MV-4-11 (cell line): ENCODE data around the gene MYOM3.
"Not testable (repeated sequence)": the region's sequence is repeated elsewhere in the genome, so short reads cannot be mapped to it uniquely, and the experiment has no call there.

Experiments used
- DNase-seq: peaks from one replicate; lab custom pipeline; 2025; lab: John Stamatoyannopoulos, UW

Gene MYOM3

GRCh38 chr1:24071941-24072340 lies 40.0 kb downstream of the MYOM3 start:
- DNase-seq: no peak

GRCh38 chr1:24070821-24071393 lies 41.0 kb downstream of the MYOM3 start:
- DNase-seq: peak; percentile 39

GRCh38 chr1:24069817-24070216 lies 42.1 kb downstream of the MYOM3 start:
- DNase-seq: no peak

- DNase-seq: no peak
Measured at GRCh38 chr1:24067978-24068377, 44.0 kb downstream of the MYOM3 start.

- DNase-seq: no peak
Measured at GRCh38 chr1:24065304-24065703, 46.6 kb downstream of the MYOM3 start.

GRCh38 chr1:24062221-24062620 lies 49.7 kb downstream of the MYOM3 start:
- no peak for DNase-seq

- DNase-seq: no peak
Measured at GRCh38 chr1:24060482-24060881, 51.5 kb downstream of the MYOM3 start.

- no peak for DNase-seq
Measured at GRCh38 chr1:24058671-24059455, 53.1 kb downstream of the MYOM3 start.

GRCh38 chr1:24057171-24057570 lies 54.8 kb downstream of the MYOM3 start:
- no peak for DNase-seq

GRCh38 chr1:24055681-24056080 lies 56.3 kb downstream of the MYOM3 start:
- DNase-seq: no peak

GRCh38 chr1:24052220-24052619 lies 59.7 kb downstream of the MYOM3 start:
- DNase-seq: no peak

- peak; percentile 54 for DNase-seq
Measured at GRCh38 chr1:24051206-24051945, 60.6 kb downstream of the MYOM3 start.

- no peak for DNase-seq
Measured at GRCh38 chr1:24049733-24050132, 62.2 kb downstream of the MYOM3 start.

GRCh38 chr1:24048894-24049293 lies 63.0 kb downstream of the MYOM3 start:
- DNase-seq: not testable (repeated sequence)

GRCh38 chr1:24048205-24048869 lies 63.6 kb downstream of the MYOM3 start:
- DNase-seq: no peak

- no peak for DNase-seq
Measured at GRCh38 chr1:24047110-24047477, 64.8 kb downstream of the MYOM3 start.

- DNase-seq: no peak
Measured at GRCh38 chr1:24045771-24046170, 66.2 kb downstream of the MYOM3 start.

GRCh38 chr1:24044672-24045071 lies 67.3 kb downstream of the MYOM3 start:
- DNase-seq: not testable (repeated sequence)

GRCh38 chr1:24043345-24044032 lies 68.4 kb downstream of the MYOM3 start:
- DNase-seq: no peak

GRCh38 chr1:24042315-24042714 lies 69.6 kb downstream of the MYOM3 start:
- DNase-seq: no peak

- no peak for DNase-seq
Measured at GRCh38 chr1:24036088-24036487, 75.8 kb downstream of the MYOM3 start.

- DNase-seq: no peak
Measured at GRCh38 chr1:24032981-24033380, 79.0 kb downstream of the MYOM3 start.
